Stimulated activated CD4-positive, alpha-beta T cell treated with anti-CD3 and anti-CD28 coated beads, Interleukin-4, amount 100 ng/mL, for 24 hours (primary cell): ENCODE results near the gene PLEKHB1.
A peak's percentile ranks its signal among the peaks of the same experiment; 100 is the strongest.

Experiments
- DNase-seq: peaks from one replicate; pipeline ENCODE4 v3.0.0-alpha.2; 2020

Gene PLEKHB1

GRCh38 chr11:73645972-73646631, at the start of gene PLEKHB1:
TSS of gene PLEKHB1 (plus strand) at chr11:73646581. CDS start at chr11:73646609, 28 bp downstream.
- DNase-seq = no peak

- no peak for DNase-seq
Observed at GRCh38 chr11:73597336-73597955, 48.9 kb upstream of the PLEKHB1 start.

GRCh38 chr11:73597956-73598718, 48.2 kb upstream of the PLEKHB1 start, which contains the start of gene FAM168A:
TSS of gene FAM168A (minus strand) at chr11:73598112. CDS start at chr11:73468474, 129,638 bp downstream.
- peak; percentile 91 for DNase-seq

DNA sequence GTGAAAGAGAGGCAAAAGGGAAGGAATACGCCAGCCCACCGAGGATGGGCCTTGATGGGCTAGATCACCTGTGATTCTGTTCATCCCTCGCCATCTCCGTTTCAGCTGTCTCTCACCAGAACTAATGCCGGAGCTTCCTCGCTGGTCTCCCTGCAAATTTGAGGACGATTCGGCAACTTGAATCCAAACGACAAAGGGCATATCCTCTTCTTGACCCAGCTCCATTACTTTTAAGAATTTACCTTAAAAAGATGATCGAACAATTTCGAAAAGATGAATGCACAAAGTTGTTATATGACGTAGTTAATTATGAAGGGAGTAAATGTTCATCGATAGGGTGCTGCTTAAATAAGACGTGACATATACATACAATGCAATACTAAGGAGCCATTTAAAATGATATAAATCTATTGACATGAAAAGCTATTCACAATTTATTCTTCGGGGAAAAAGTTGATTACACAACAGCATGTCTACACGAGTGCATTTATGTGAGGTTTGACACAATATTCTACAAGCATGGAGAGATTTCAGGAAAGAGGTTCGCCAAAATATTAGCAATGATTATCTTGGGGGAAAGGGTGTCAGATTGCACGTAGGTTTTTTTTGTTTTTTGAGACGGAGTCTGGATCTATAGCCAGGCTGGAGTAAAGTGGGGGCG, 47.5 kb upstream of the PLEKHB1 start:
- no peak for DNase-seq

GRCh38 chr11:73612601-73613140, 33.7 kb upstream of the PLEKHB1 start:
- no peak for DNase-seq

DNA sequence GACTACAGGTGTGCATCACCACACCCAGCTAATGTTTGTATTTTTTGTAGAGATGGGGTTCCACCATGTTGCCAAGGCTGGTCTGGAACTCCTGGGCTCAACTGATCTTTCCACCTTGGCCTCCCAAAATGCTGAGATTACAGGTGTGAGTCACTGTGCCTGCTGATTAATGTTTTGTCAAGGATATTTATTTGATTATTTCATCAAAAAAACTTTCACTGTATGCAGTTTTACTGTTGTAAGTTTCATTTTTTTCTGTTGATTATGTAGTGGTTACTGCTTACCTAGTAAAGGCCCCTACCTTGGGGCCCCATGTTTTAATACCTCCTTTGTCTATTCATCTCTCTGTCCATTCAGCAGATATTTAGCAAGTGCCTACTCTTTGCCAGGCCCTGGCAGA, 31.8 kb upstream of the PLEKHB1 start:
- DNase-seq = no peak

DNA sequence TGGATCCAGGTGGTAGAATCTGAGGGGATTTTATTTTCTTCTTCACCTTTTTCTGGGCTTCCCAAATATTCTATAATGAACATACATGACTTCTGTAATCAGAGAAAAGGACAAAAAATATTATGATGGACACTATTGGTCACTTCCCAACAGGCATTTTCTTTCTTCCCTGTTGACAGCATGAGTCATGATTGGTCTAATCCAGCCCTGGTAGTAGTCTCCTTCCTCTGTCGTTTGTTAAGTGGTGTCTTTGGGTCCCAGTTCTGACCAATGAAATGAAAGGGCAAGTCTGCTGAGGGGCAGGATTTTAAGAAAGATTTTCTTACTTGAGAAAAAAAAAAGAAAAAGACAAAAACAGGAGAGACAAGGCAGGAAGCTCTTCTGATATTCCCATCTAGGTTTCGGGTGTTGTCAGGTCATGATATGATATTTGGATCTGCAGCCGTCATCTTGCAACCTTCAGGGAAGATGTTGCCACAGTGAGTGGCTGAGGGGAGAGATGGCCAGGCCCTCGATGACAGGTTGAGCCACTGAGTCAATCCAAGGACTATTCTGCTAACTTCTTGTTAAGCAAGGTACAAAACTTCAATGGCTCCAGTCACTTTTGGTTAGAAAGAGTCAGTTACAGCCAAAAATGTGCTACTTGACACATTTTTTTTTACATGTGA, 23.3 kb upstream of the PLEKHB1 start:
- no peak for DNase-seq

GRCh38 chr11:73623686-73624085, 22.7 kb upstream of the PLEKHB1 start:
- DNase-seq = no peak

DNA sequence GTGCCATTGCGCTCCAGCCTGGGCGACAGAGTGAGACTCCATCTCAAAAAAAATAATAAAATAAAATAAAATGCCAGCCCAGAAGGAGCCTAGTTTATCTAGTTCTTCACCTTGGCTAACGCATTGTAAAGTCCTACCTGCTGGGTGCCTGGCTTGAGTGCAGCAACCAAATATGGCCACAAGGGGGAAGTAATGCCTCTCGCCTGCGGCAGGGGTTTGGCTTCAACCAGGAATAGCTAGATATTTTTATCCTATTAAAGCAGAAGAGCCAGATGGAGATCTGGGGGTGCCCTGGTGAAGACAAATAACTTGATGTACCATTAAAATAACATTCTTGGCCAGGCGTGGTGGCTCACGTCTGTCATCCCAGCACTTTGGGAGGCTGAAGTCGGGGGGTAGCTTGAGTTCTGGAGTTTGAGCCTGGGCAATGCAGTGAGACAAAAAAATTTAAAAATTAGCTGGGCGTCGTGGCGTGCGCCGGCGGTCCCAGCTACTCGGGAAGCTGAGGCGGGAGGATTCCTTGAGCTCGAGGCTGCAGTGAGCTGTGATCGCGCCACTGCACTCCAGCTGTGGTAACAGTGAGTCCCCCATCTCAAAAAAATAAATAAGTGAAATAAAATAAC, 20.6 kb upstream of the PLEKHB1 start:
- peak; percentile 74 for DNase-seq

- DNase-seq = no peak
Observed at GRCh38 chr11:73629907-73630306, 16.5 kb upstream of the PLEKHB1 start.

DNA sequence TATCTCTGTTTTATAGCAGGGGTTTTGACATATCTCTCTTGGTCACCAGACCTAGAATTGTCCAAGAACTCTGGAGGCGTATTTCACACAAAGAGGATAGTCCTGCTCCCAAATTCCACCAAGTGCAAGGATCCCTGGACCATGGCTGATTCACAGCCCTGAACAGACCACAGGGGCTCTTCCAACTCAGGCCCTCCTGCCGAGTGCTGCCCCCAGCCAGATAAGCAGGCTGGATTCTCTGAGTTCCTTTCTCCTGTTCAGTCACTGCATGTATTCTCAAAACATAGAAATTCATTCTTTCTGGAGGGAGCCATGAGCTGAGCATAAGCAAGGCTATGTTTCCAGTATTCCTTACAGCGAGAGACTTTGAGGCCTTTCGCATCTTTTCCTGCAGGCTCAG, 13.4 kb upstream of the PLEKHB1 start:
- DNase-seq = no peak

DNA sequence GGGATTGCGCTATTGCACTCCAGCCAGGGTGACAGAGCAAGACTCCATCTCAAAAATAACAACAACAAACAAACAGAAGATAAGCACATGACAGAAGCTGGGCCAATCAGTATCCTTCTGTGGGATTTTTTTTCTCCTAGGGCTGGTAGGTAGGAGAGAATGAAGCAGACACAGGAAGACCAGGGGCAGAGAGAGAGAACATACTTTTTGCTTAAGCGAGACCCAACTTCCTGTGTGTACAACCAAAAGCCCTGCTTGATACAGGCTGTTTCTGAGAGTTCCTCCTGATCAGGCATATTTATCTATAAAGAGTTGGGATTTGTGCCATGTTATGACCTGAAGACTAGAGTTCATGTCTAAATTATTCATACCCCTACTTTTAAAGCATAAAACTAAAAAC, 12.4 kb upstream of the PLEKHB1 start:
- DNase-seq = no peak

DNA sequence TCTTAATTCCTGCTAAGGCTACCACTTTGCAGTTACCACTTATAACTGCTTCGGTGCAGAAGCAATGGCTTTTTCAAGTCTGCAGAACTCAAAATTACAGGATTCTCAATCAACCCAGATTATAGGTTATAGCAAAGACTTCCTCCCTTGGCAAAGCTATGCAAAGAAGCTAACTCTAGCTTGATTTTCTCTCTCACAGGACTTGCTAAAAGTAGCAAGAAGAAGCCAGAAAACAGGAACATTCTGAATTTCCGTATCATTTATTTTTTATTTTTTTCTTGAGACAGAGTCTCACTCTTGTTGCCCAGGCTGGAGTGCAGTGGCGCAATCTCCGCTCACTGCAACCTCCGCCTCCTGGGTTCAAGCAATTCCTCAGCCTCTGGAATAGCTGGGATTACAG, 10.7 kb upstream of the PLEKHB1 start:
- no peak for DNase-seq

GRCh38 chr11:73636249-73636648, 10.1 kb upstream of the PLEKHB1 start:
- DNase-seq = no peak

- DNase-seq = no peak
Observed at GRCh38 chr11:73637012-73637411, 9.4 kb upstream of the PLEKHB1 start.

- no peak for DNase-seq
Observed at GRCh38 chr11:73640592-73640991, 5.8 kb upstream of the PLEKHB1 start.

DNA sequence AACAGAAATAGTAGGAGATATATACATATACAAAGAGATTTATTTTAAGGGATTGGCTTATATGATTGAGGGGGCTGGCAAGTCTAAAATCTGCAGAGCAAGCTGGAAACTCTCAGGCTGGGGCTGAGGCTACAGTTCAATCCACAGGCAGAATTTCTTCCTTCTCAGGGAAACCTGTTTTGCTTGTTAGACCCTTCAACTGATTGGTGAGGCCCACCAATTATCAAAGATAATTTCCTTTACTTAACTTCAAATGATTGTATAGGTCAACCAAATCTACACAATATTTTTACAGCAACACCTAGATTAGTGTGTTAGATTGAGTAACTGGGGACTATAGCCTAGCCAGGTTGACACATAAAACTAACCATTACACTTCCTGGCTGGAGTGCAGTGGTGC, 4.7 kb upstream of the PLEKHB1 start:
- no peak for DNase-seq

DNA sequence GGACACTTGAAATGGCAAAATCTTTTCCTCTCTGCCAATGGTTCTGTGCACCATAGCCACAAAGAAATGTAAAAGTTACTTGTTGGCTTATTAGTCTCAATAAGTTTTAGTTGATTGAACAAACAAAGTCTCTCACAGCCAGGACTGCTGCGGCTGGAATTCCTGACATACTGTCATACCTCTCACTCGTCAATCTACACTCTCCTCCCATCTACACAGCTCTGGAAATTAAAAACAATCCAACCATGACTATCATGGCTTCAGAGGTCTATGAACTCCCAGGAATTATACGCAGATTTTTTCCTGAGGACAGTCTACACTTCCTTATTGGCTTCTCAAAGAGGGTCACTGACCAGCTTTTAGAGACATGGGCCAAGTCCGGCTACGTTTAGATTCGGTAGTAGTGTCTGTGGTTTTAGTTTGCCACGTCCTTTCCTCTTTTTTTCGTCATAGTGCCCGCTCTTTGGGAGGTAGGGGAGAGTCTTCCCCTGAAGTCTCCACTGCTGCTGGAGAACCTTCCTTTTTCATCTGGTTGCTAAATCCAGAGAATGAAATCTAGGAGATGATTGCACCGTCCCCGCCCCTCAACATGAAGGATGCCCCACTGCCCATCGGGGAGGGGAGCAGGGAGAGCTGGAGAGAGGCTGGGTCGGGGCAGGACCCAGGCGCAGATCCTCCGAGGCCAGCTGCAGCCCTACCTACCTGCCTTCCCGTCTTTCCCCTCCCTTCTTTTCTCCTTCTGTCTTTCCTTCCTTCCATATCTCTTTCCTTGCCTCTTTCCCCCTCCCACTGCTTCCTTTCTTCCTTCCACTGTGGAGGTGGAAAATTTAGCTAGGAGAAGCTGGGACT, 1.0 kb upstream of the PLEKHB1 start:
- DNase-seq = no peak

- DNase-seq = peak; percentile 93
Observed at GRCh38 chr11:73647459-73648100, 1.2 kb downstream of the PLEKHB1 start.

DNA sequence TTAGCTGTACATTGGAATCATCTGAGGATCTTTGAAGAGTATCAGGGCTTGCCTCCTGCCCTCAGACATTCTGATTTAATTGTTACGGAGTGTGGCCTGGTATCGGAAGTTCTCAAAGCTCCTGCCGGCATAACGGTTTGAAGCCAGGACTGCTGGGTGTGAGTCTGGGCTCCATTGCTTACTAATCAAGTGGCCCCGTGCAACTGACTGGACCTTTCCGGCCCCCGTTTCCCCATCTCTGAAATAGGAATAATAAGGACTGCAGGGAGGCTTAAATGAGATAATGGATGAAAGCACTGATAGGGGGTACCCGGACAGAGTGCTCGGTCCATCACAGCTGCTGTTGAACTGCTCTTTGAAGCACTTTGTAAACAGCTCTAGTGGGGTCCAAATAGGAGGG, 1.7 kb downstream of the PLEKHB1 start:
- no peak for DNase-seq
